ENCODE measurements around the gene SYCE1.
"Not testable (repeated sequence)": the region's sequence is repeated elsewhere in the genome, so short reads cannot be mapped to it uniquely, and the experiment has no call there.

The SYCE1 gene

DNA sequence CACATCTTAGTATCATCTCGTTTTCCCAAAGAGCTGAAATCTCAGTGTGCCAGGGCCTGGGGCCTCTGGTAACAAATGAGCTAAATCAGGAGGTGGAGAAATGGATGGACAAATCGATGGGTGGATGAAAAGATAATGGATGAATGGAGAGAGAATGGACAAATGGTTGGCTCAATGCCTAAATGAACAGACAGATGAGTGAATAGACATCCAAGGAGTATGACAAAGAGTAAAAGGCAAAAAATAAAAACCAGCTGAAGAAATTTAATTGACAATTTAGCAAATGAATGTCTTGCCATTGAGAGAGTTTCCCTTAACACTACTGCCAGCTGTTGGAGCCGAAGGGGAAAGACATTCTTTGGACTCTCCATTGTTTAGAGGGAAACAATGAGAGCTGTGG, 8.0 kb downstream of the SYCE1 start:
- Histone ChIP-seq H2AFZ (ENCODE audit: low read length, unreplicated experiment) (no peak overlapping the region), H3K27ac (ENCODE audit: low read depth, low read length) (no peak overlapping the region), H3K79me2 (ENCODE audit: control insufficient read depth, insufficient read depth, low read length, unreplicated experiment) (no peaks in the 10 kb centered on the region), H3K4me3 (ENCODE audit: low read depth, low read length) (no peak overlapping the region), H3K27me3 (ENCODE audit: insufficient read depth, low read length) (peaks cover 21% of the 10 kb centered on the region), H3K36me3 (ENCODE audit: insufficient read depth, low read length) (no peaks in the 10 kb centered on the region), H3K4me1 (ENCODE audit: control insufficient read depth, insufficient read depth, low read length, unreplicated experiment) (no peaks in the 10 kb centered on the region)

DNA sequence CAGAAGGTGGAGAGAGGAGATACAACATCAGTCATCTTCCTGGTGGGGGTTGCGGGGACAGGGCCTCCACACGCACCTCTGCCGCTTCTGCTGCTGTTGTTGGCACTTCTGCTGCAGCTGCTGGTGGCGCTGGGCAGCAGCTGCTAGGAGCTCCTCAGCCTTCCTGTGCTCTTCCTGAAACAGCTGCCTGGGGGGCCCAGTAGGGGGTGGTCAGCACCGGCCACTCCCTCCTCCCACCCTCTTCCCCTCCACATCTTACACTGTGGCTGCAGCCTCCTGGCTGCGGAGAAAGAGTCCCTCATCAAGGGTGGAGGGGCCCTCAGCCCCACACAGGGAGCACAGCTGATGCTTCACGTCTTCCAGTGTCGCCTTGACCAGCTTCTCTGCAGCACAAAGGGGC, 9.9 kb downstream of the SYCE1 start:
- H2AFZ ChIP-seq (ENCODE audit: low read length, unreplicated experiment), result no peak overlapping the region
- no peaks in the 10 kb centered on the region for H3K36me3 ChIP-seq (ENCODE audit: insufficient read depth, low read length)
- no peaks in the 10 kb centered on the region for H3K79me2 ChIP-seq (ENCODE audit: control insufficient read depth, insufficient read depth, low read length, unreplicated experiment)
- H3K4me3 ChIP-seq (ENCODE audit: low read depth, low read length), result no peak overlapping the region
- H3K27ac ChIP-seq (ENCODE audit: low read depth, low read length), result no peak overlapping the region
- no peaks in the 10 kb centered on the region for H3K4me1 ChIP-seq (ENCODE audit: control insufficient read depth, insufficient read depth, low read length, unreplicated experiment)
- peaks cover 21% of the 10 kb centered on the region for H3K27me3 ChIP-seq (ENCODE audit: insufficient read depth, low read length)

DNA sequence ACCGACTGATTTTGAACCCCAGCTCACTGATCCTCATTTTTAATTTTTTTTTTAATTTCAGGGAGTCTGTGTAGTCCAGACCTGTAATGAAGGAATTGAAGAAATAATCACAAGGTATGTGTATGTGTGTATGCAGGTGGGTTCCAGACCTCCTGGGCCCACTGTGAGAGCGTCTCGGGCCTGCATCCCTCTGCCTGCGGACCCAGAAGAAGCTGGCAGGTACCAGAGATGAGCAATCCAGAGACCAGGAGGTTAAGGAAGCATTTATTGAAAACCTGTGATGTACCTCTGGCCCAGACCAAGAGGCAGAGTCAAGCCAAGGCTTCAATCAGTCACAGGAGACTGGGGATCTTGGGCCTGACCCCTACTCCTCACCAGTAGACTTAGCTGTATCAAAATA, 10.8 kb downstream of the SYCE1 start:
- Histone ChIP-seq H2AFZ (ENCODE audit: low read length, unreplicated experiment) (no peak overlapping the region), H3K4me1 (ENCODE audit: control insufficient read depth, insufficient read depth, low read length, unreplicated experiment) (no peaks in the 10 kb centered on the region), H3K36me3 (ENCODE audit: insufficient read depth, low read length) (no peaks in the 10 kb centered on the region), H3K27ac (ENCODE audit: low read depth, low read length) (no peak overlapping the region), H3K79me2 (ENCODE audit: control insufficient read depth, insufficient read depth, low read length, unreplicated experiment) (no peaks in the 10 kb centered on the region), H3K4me3 (ENCODE audit: low read depth, low read length) (no peak overlapping the region), H3K27me3 (ENCODE audit: insufficient read depth, low read length) (peaks cover 21% of the 10 kb centered on the region; the same call in 1 of the 2 replicates)

DNA sequence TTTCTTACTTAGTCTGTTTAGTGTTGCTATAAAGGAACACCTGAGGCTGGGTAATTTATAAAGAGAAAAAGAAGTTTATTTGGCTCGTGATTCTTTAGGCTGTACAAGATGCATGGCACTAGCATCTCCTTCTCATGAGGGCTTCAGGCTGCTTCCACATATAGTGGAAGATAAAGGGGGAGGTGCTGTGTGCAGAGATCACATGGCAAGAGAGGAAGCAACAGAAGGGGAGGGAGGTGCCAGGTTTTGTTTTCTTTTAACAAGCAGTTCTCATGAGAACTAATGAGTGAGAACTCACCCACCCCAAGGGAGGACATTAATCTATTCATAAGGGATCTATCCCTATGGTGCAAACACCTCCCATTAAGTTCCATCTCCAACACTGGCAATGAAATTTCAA, 20.9 kb downstream of the SYCE1 start:
- Histone ChIP-seq H3K27me3 (ENCODE audit: insufficient read depth, low read length) (peaks cover 11% of the 10 kb centered on the region; the same call in 1 of the 2 replicates), H3K79me2 (ENCODE audit: control insufficient read depth, insufficient read depth, low read length, unreplicated experiment) (no peaks in the 10 kb centered on the region), H3K4me3 (ENCODE audit: low read depth, low read length) (no peak overlapping the region), H2AFZ (ENCODE audit: low read length, unreplicated experiment) (no peak overlapping the region), H3K4me1 (ENCODE audit: control insufficient read depth, insufficient read depth, low read length, unreplicated experiment) (no peaks in the 10 kb centered on the region), H3K36me3 (ENCODE audit: insufficient read depth, low read length) (no peaks in the 10 kb centered on the region), H3K27ac (ENCODE audit: low read depth, low read length) (no peak overlapping the region)

DNA sequence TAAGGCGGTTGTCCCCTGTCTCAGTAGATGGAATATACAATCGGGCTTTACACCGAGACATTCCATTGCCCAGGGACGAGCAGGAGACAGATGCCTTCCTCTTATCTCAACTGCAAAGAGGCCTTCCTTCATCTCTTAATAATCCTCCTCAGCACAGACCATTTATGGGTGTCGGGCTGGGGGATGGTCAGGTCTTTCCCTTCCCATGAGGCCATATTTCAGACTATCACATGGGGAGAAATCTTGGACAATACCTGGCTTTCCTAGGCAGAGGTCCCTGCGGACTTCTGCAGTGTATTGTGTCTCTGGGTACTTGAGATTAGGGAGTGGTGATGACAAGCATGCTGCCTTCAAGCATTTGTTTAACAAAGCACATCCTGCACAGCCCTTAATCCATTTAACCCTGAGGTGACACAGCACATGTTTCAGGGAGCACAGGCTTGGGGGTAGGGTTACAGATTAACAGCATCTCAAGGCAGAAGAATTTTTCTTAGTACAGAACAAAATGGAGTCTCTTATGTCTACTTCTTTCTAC, 23.9 kb downstream of the SYCE1 start:
- H3K4me1 ChIP-seq (ENCODE audit: control insufficient read depth, insufficient read depth, low read length, unreplicated experiment); H3K4me3 ChIP-seq (ENCODE audit: low read depth, low read length); H3K79me2 ChIP-seq (ENCODE audit: control insufficient read depth, insufficient read depth, low read length, unreplicated experiment); H3K27ac ChIP-seq (ENCODE audit: low read depth, low read length); H2AFZ ChIP-seq (ENCODE audit: low read length, unreplicated experiment); H3K36me3 ChIP-seq (ENCODE audit: insufficient read depth, low read length): not testable (repeated sequence)
- H3K27me3 ChIP-seq (ENCODE audit: insufficient read depth, low read length), result peaks cover 11% of the 10 kb centered on the region; the same call in 1 of the 2 replicates

DNA sequence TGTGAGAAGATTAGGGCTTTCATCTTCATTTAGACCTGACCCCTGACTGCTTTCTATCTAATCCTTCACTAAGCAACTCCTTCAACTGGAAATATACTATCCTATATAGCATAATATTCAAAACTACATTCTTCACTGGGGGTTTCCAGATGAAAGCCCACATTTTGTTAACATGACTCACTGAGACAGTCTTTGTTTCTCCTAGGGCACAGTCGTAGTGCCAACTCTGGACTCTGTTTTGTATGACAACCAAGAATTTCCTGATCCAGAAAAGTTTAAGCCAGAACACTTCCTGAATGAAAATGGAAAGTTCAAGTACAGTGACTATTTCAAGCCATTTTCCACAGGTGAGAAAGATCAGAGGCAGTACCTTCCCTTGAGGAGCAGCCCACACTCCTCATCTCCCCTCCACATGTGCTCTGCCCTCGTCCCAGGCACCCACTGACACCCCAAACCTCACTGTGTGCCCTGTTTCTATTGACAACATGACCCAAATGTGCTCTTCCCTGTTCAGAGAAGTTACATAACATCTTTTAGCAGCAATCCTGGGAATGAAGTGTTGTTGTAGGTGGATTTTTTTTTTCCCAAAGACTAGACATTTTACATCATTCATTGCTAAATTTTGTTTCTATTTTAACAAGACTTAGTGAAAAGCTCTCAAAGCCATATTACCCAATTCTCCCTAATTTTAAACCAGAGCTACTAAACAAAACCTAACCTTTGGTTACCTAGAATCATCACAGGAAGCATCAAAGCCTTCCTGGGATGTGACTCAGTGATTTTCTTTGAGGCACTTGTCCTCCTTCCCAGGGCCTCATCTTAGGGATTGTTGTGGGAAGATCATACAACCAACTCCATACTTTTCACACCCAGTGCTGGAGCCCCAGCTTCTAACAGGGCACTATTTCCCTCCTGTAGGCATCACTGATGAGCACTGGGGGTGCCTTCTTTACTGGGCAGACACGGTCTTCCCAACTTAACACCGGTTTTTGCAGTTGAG, 27.5 kb downstream of the SYCE1 start:
- H2AFZ ChIP-seq (ENCODE audit: low read length, unreplicated experiment), result no peak overlapping the region
- H3K79me2 ChIP-seq (ENCODE audit: control insufficient read depth, insufficient read depth, low read length, unreplicated experiment), result no peaks in the 10 kb centered on the region
- peaks cover 9% of the 10 kb centered on the region for H3K4me1 ChIP-seq (ENCODE audit: control insufficient read depth, insufficient read depth, low read length, unreplicated experiment)
- H3K27ac ChIP-seq (ENCODE audit: low read depth, low read length), result no peak overlapping the region
- H3K36me3 ChIP-seq (ENCODE audit: insufficient read depth, low read length), result no peaks in the 10 kb centered on the region
- peaks cover 4% of the 10 kb centered on the region; the same call in 1 of the 2 replicates for H3K27me3 ChIP-seq (ENCODE audit: insufficient read depth, low read length)
- H3K4me3 ChIP-seq (ENCODE audit: low read depth, low read length), result no peak overlapping the region

DNA sequence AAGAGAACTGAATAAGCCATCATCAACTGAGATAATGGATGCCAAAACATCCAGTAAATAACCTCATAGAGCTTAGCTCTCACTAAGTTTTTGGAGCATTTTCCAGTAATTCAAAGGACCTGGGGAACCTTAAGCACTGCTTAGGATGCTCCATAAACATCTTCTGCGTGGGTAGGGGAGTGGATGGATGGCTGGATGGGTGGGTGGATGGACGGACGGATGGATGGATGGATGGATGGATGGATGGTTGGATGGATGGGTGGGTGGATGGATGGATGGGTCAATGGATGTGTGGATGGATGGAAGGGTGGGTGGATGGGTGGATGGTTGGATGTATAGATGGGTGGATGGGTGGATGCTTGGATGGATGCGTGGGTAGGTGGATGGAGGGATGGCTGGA, 29.2 kb downstream of the SYCE1 start:
- no peak overlapping the region for H3K4me3 ChIP-seq (ENCODE audit: low read depth, low read length)
- H3K27ac ChIP-seq (ENCODE audit: low read depth, low read length), result no peak overlapping the region
- no peaks in the 10 kb centered on the region for H3K79me2 ChIP-seq (ENCODE audit: control insufficient read depth, insufficient read depth, low read length, unreplicated experiment)
- no peak overlapping the region for H2AFZ ChIP-seq (ENCODE audit: low read length, unreplicated experiment)
- H3K4me1 ChIP-seq (ENCODE audit: control insufficient read depth, insufficient read depth, low read length, unreplicated experiment), result peaks cover 9% of the 10 kb centered on the region
- H3K36me3 ChIP-seq (ENCODE audit: insufficient read depth, low read length), result no peaks in the 10 kb centered on the region
- peaks cover 10% of the 10 kb centered on the region for H3K27me3 ChIP-seq (ENCODE audit: insufficient read depth, low read length)

DNA sequence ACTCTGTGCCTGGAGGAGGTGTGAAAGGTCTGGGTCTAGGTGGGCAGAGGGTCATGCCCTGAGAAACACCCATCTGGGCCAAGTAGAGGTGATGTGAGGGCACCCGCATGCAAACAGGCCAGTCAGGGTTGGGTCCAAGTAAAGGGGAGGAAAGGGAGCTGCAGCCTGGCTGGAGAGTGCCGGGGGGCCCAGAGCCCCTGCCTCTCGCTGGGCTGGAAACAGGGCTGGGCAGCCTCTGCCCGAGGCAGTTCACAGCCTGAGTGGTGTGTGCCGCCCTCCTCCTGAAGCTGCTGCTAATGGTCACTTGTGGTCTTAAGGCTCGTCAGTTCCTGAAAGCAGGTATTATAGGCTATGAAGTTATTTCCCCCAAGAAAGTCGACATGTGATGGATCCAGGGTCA, 31.0 kb downstream of the SYCE1 start:
- Histone ChIP-seq H2AFZ (ENCODE audit: low read length, unreplicated experiment) (no peak overlapping the region), H3K36me3 (ENCODE audit: insufficient read depth, low read length) (no peaks in the 10 kb centered on the region), H3K79me2 (ENCODE audit: control insufficient read depth, insufficient read depth, low read length, unreplicated experiment) (no peaks in the 10 kb centered on the region), H3K4me1 (ENCODE audit: control insufficient read depth, insufficient read depth, low read length, unreplicated experiment) (peaks cover 9% of the 10 kb centered on the region), H3K27ac (ENCODE audit: low read depth, low read length) (no peak overlapping the region), H3K27me3 (ENCODE audit: insufficient read depth, low read length) (peaks cover 23% of the 10 kb centered on the region), H3K4me3 (ENCODE audit: low read depth, low read length) (no peak overlapping the region)

DNA sequence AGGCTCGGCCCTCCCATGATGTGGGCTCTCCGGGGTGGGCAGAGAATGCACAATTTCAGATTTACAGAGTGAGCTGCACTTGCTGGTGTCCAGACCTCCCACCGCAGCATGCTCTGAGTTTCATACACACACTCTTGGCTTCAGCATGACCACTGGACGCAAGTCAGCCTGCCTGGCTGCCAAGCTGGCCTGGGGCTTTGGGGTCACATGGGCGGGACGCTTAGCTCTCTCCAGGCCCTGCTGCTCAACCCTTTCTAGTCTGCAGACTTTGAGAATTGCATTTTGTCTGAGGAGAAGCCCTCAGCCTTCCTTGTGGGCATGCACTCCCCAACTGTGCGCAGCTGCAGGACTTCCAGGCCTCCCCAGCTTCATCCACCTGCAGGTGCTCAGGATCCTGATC, 32.5 kb downstream of the SYCE1 start:
- Histone ChIP-seq H3K79me2 (ENCODE audit: control insufficient read depth, insufficient read depth, low read length, unreplicated experiment) (no peaks in the 10 kb centered on the region), H3K4me3 (ENCODE audit: low read depth, low read length) (no peak overlapping the region), H3K27me3 (ENCODE audit: insufficient read depth, low read length) (peaks cover 39% of the 10 kb centered on the region), H3K27ac (ENCODE audit: low read depth, low read length) (no peak overlapping the region), H3K4me1 (ENCODE audit: control insufficient read depth, insufficient read depth, low read length, unreplicated experiment) (peaks cover 7% of the 10 kb centered on the region), H3K36me3 (ENCODE audit: insufficient read depth, low read length) (no peaks in the 10 kb centered on the region), H2AFZ (ENCODE audit: low read length, unreplicated experiment) (no peak overlapping the region)

DNA sequence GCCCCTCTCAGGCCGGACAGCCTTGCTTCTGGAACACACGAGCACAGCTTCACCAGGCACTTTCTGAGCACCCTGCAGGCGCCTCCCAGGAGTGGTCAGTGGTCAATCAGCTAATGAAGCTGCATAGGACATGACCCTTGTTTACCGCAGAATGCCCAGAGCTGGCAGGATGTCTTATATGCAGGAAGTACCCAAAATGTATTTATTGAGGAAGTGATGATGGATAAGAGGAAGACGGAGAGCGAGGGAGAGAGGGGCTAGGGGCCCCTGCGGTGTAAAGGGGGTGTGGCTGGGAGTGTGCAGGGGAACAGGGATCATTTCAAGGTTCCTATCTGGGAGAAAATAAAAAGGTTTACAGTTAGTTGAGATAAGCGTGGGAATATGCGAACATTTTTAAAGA, 34.9 kb downstream of the SYCE1 start:
- Histone ChIP-seq H3K4me3 (ENCODE audit: low read depth, low read length) (no peak overlapping the region), H3K27me3 (ENCODE audit: insufficient read depth, low read length) (peaks cover 60% of the 10 kb centered on the region), H3K4me1 (ENCODE audit: control insufficient read depth, insufficient read depth, low read length, unreplicated experiment) (no peaks in the 10 kb centered on the region), H2AFZ (ENCODE audit: low read length, unreplicated experiment) (no peak overlapping the region), H3K36me3 (ENCODE audit: insufficient read depth, low read length) (no peaks in the 10 kb centered on the region), H3K79me2 (ENCODE audit: control insufficient read depth, insufficient read depth, low read length, unreplicated experiment) (no peaks in the 10 kb centered on the region), H3K27ac (ENCODE audit: low read depth, low read length) (no peak overlapping the region)

DNA sequence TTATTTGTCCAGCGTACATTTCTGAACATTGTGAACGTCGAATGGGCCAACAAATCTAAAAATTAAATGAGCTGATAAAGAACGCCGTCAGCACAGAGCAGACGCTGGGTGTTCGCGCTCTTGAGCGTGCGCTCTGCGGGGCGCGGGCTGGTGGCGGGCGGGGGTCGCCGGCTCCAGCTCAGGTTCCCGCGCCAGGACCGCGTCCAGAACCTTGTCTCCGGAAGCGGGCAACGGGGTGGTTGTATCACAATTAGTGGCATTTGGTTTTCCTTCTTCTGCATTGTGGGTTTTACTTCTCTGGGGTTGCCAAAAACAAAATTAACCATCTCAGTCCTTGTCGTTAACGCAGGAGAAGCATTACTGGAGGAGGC, 35.8 kb downstream of the SYCE1 start:
- no peaks in the 10 kb centered on the region for H3K79me2 ChIP-seq (ENCODE audit: control insufficient read depth, insufficient read depth, low read length, unreplicated experiment)
- peaks cover 65% of the 10 kb centered on the region for H3K27me3 ChIP-seq (ENCODE audit: insufficient read depth, low read length)
- H2AFZ ChIP-seq (ENCODE audit: low read length, unreplicated experiment), result no peak overlapping the region
- no peaks in the 10 kb centered on the region for H3K36me3 ChIP-seq (ENCODE audit: insufficient read depth, low read length)
- H3K4me3 ChIP-seq (ENCODE audit: low read depth, low read length), result no peak overlapping the region
- no peak overlapping the region for H3K27ac ChIP-seq (ENCODE audit: low read depth, low read length)
- no peaks in the 10 kb centered on the region for H3K4me1 ChIP-seq (ENCODE audit: control insufficient read depth, insufficient read depth, low read length, unreplicated experiment)
